Naive thymus-derived CD4-positive, alpha-beta T cell (primary cell): ENCODE data around the gene LRRC74B. TPM values are rescaled to one million over a fixed set of nuclear protein-coding genes. Genes with fewer than 3 reads are reported as not detected.
"Not testable (repeated sequence)": the region's sequence is repeated elsewhere in the genome, so short reads cannot be mapped to it uniquely, and the experiment has no call there.

ENCODE experiments used
- ATAC-seq: fragments of 150-1000 bp; cut with Tn5 transposase; 2 replicates; pipeline ENCODE4 v1.10.0; 2021; ENCODE audit warnings: mild to moderate bottlenecking, moderate library complexity
- CTCF ChIA-PET: fragments of 350-600 bp; sonication (Branson Sonifier 250); formaldehyde crosslinking; loops from one replicate; lab custom pipeline; 2021; ENCODE audit warnings: antibody characterized with exemption; lab: Charles Lee
- POLR2A ChIA-PET: fragments of 350-600 bp; sonication (Branson Sonifier 250); formaldehyde crosslinking; loops from one replicate; lab custom pipeline; 2021; ENCODE audit warnings: antibody characterized with exemption, inconsistent platforms; lab: Charles Lee
- DNase-seq, 9 donors: peaks; one replicate each; pipeline versions ENCODE4 v3.0.0 to v3.0.0-alpha.2; 2020 to 2022; ENCODE audit warnings: mixed read lengths in 1 of 9
- H3K27ac ChIP-seq: one replicate; pipeline ENCODE4 v1.7.0; 2013; ENCODE audit warnings: mild to moderate bottlenecking, low read depth, low read length, moderate library complexity
- H3K27me3 ChIP-seq, 2 donors: one replicate each; pipeline ENCODE4 v1.7.0; 2013; ENCODE audit warnings: low read length in 2 of 2, mild to moderate bottlenecking in 2 of 2, moderate library complexity in 2 of 2; ENCODE audit not compliant: control insufficient read depth in 2 of 2, insufficient read depth in 2 of 2
- H3K36me3 ChIP-seq, 3 experiments: 1 replicate in 2 of 3; 2 replicates in 1 of 3; pipeline ENCODE4 v1.7.0; 2013; ENCODE audit warnings: low read length in 3 of 3, mild to moderate bottlenecking in 3 of 3, moderate library complexity in 1 of 3; ENCODE audit not compliant: insufficient read depth in 3 of 3, control insufficient read depth in 2 of 3
- H3K4me1 ChIP-seq, 2 donors: one replicate each; pipeline ENCODE4 v1.7.0; 2013; ENCODE audit warnings: low read length in 2 of 2, mild to moderate bottlenecking in 2 of 2, moderate library complexity in 1 of 2; ENCODE audit not compliant: control insufficient read depth in 2 of 2, insufficient read depth in 2 of 2
- H3K4me3 ChIP-seq: 2 replicates; pipeline ENCODE4 v1.7.0; 2013; ENCODE audit warnings: mild to moderate bottlenecking, low read length
- H3K9me3 ChIP-seq, 3 experiments: 1 replicate in 2 of 3; 2 replicates in 1 of 3; pipeline ENCODE4 v1.7.0; 2013; ENCODE audit warnings: low read length in 3 of 3; ENCODE audit not compliant: control insufficient read depth in 2 of 3
- H3K27ac Mint-ChIP-seq, 9 donors: one replicate each; pipeline ENCODE4 v1.8.0; 2020 to 2022; ENCODE audit warnings: mixed read lengths in 9 of 9, mild to moderate bottlenecking in 8 of 9, moderate library complexity in 5 of 9, inconsistent platforms in 2 of 9
- H3K27me3 Mint-ChIP-seq, 5 donors: one replicate each; pipeline ENCODE4 v1.8.0; 2021 to 2022; ENCODE audit warnings: mixed read lengths in 5 of 5, mild to moderate bottlenecking in 1 of 5
- H3K36me3 Mint-ChIP-seq, 5 donors: one replicate each; pipeline ENCODE4 v1.8.0; 2020 to 2022; ENCODE audit warnings: mixed read lengths in 5 of 5, mild to moderate bottlenecking in 3 of 5, inconsistent platforms in 1 of 5
- H3K4me1 Mint-ChIP-seq, 7 donors: one replicate each; pipeline ENCODE4 v1.8.0; 2020 to 2022; ENCODE audit warnings: mixed read lengths in 7 of 7, mild to moderate bottlenecking in 3 of 7, inconsistent platforms in 1 of 7
- H3K4me3 Mint-ChIP-seq, 10 donors: one replicate each; pipeline ENCODE4 v1.8.0; 2020 to 2022; ENCODE audit warnings: mild to moderate bottlenecking in 10 of 10, mixed read lengths in 10 of 10, moderate library complexity in 6 of 10, inconsistent platforms in 2 of 10
- H3K9me3 Mint-ChIP-seq, 11 donors: one replicate each; pipeline ENCODE4 v1.8.0; 2020 to 2022; ENCODE audit warnings: mixed read lengths in 11 of 11, mild to moderate bottlenecking in 4 of 11, inconsistent platforms in 1 of 11, moderate library complexity in 1 of 11
- intact Hi-C, 2 donors: fragments of 100-400 bp; cut with micrococcal nuclease; formaldehyde crosslinking; loops; one replicate each; pipeline ENCODE4 v1.15.1; 2023
- polyA plus RNA-seq, 2 donors: library from polyadenylated mRNA; unstranded; fragments of 300-500 nt; fragmentation: Illumina TruSeq; gene quantifications; one replicate each; pipeline ENCODE4 v1.2.3, GENCODE V29; 2021
- total RNA-seq, 6 experiments: library from RNA in 5 of 6; stranded (reverse) in 5 of 6; gene quantifications; 1 replicate in 5 of 6; 2 replicates in 1 of 6; pipeline ENCODE4 v1.2.3 and lab custom pipeline; 2021 to 2026

The LRRC74B gene
- total and polyA plus RNA-seq, 7 experiments from 2014 or later: not detected

- H3K4me1 ChIP-seq, intact Hi-C loops, H3K27me3 ChIP-seq, H3K36me3 ChIP-seq, DNase-seq, H3K9me3 ChIP-seq, H3K4me1 Mint-ChIP-seq, H3K4me3 ChIP-seq, H3K4me3 Mint-ChIP-seq, H3K27me3 Mint-ChIP-seq, H3K27ac Mint-ChIP-seq, H3K36me3 Mint-ChIP-seq, POLR2A ChIA-PET, H3K27ac ChIP-seq, CTCF ChIA-PET, H3K9me3 Mint-ChIP-seq, ATAC-seq: not testable (repeated sequence)
Measured at GRCh38 chr22:21064425-21064824, 18.7 kb downstream of the LRRC74B start.

GRCh38 chr22:21064917-21065864 is 19.4 kb downstream of the LRRC74B start:
- no peaks in the 10 kb centered on the region for H3K4me1 ChIP-seq
- H3K27me3 ChIP-seq: no peaks in the 10 kb centered on the region
- Mint-ChIP-seq H3K27me3 (peaks cover 0 to 5% (median 0%) of the 10 kb centered on the region in 5 donors), H3K27ac (no peak overlapping the region), H3K4me3 (no peak overlapping the region), H3K36me3 (no peaks in the 10 kb centered on the region), H3K4me1 (peaks cover 0 to 4% (median 0%) of the 10 kb centered on the region in 7 donors), H3K9me3 (no peaks in the 10 kb centered on the region)
- H3K4me3 ChIP-seq: no peak overlapping the region
- ChIA-PET CTCF (interaction anchor here (0.6 kb wide), 1 partner anchor 38 kb away, joined by 5 read pairs; no protein-coding TSS in a partner anchor), POLR2A (no interaction called here)
- no peak for ATAC-seq
- H3K9me3 ChIP-seq: no peaks in the 10 kb centered on the region
- DNase-seq: no peak
- intact Hi-C loops: no loop called here
- no peaks in the 10 kb centered on the region for H3K36me3 ChIP-seq
- no peak overlapping the region for H3K27ac ChIP-seq

- no peak for DNase-seq
- no peaks in the 10 kb centered on the region for H3K9me3 ChIP-seq
- H3K4me1 ChIP-seq: no peaks in the 10 kb centered on the region
- ChIA-PET POLR2A (no interaction called here), CTCF (no interaction called here)
- peaks cover 0 to 5% (median 0%) of the 10 kb centered on the region in 5 donors for H3K27me3 Mint-ChIP-seq
- H3K4me3 ChIP-seq: no peak overlapping the region
- intact Hi-C loops: no loop called here
- H3K4me1 Mint-ChIP-seq: peaks cover 0 to 4% (median 0%) of the 10 kb centered on the region in 7 donors
- H3K27ac Mint-ChIP-seq: no peak overlapping the region
- no peaks in the 10 kb centered on the region for H3K9me3 Mint-ChIP-seq
- H3K36me3 Mint-ChIP-seq: no peaks in the 10 kb centered on the region
- H3K27me3 ChIP-seq: no peaks in the 10 kb centered on the region
- ATAC-seq: no peak
- H3K36me3 ChIP-seq: no peaks in the 10 kb centered on the region
- no peak overlapping the region for H3K4me3 Mint-ChIP-seq
- no peak overlapping the region for H3K27ac ChIP-seq
Measured at GRCh38 chr22:21067075-21067900, 21.5 kb downstream of the LRRC74B start.

- peaks cover 0 to 5% (median 0%) of the 10 kb centered on the region in 5 donors for H3K27me3 Mint-ChIP-seq
Measured at GRCh38 chr22:21067901-21068680, 22.3 kb downstream of the LRRC74B start.

GRCh38 chr22:21068681-21069276 is 23.0 kb downstream of the LRRC74B start:
- no peaks in the 10 kb centered on the region for H3K36me3 Mint-ChIP-seq
- H3K9me3 ChIP-seq: no peaks in the 10 kb centered on the region
- H3K4me1 Mint-ChIP-seq: peaks cover 0 to 4% (median 0%) of the 10 kb centered on the region in 7 donors
- H3K4me1 ChIP-seq: no peaks in the 10 kb centered on the region
- H3K36me3 ChIP-seq: no peaks in the 10 kb centered on the region
- H3K27me3 ChIP-seq: no peaks in the 10 kb centered on the region
- POLR2A ChIA-PET: no interaction called here
- CTCF ChIA-PET: interaction anchor here (1.0 kb wide), 1 partner anchor 118 kb away, joined by 3 read pairs; no protein-coding TSS in a partner anchor
- intact Hi-C loops: no loop called here
- no peak overlapping the region for H3K27ac Mint-ChIP-seq
- no peak for ATAC-seq
- H3K9me3 Mint-ChIP-seq: no peaks in the 10 kb centered on the region
- no peak overlapping the region for H3K4me3 Mint-ChIP-seq
- no peak overlapping the region for H3K4me3 ChIP-seq
- DNase-seq: no peak
- no peak overlapping the region for H3K27ac ChIP-seq
- H3K27me3 Mint-ChIP-seq: peaks cover 0 to 5% (median 0%) of the 10 kb centered on the region in 5 donors

More at GRCh38 chr22:21067901-21068680, 22.3 kb downstream of the LRRC74B start:
- Mint-ChIP-seq H3K4me3 (no peak overlapping the region), H3K27ac (no peak overlapping the region), H3K36me3 (no peaks in the 10 kb centered on the region), H3K9me3 (no peaks in the 10 kb centered on the region), H3K4me1 (peaks cover 0 to 4% (median 0%) of the 10 kb centered on the region in 7 donors)
- no peak overlapping the region for H3K27ac ChIP-seq
- H3K4me1 ChIP-seq: no peaks in the 10 kb centered on the region
- ATAC-seq (no peak), DNase-seq (no peak)
- POLR2A ChIA-PET: no interaction called here
- H3K27me3 ChIP-seq: no peaks in the 10 kb centered on the region
- no peaks in the 10 kb centered on the region for H3K36me3 ChIP-seq
- no peaks in the 10 kb centered on the region for H3K9me3 ChIP-seq
- H3K4me3 ChIP-seq: no peak overlapping the region
- CTCF ChIA-PET: no interaction called here
- intact Hi-C loops: no loop called here

GRCh38 chr22:21069375-21069774 is 23.6 kb downstream of the LRRC74B start:
- Mint-ChIP-seq H3K36me3 (no peaks in the 10 kb centered on the region), H3K4me1 (peaks cover 0 to 4% (median 0%) of the 10 kb centered on the region in 7 donors), H3K27me3 (peaks cover 0 to 5% (median 0%) of the 10 kb centered on the region in 5 donors), H3K9me3 (no peaks in the 10 kb centered on the region), H3K27ac (no peak overlapping the region), H3K4me3 (no peak overlapping the region)
- ATAC-seq: no peak
- intact Hi-C loops: no loop called here
- no peak overlapping the region for H3K4me3 ChIP-seq
- no peaks in the 10 kb centered on the region for H3K4me1 ChIP-seq
- CTCF ChIA-PET: interaction anchor here (1.0 kb wide), 1 partner anchor 118 kb away, joined by 3 read pairs; no protein-coding TSS in a partner anchor
- POLR2A ChIA-PET: no interaction called here
- no peaks in the 10 kb centered on the region for H3K36me3 ChIP-seq
- no peak for DNase-seq
- H3K27me3 ChIP-seq: no peaks in the 10 kb centered on the region
- H3K27ac ChIP-seq: no peak overlapping the region
- no peaks in the 10 kb centered on the region for H3K9me3 ChIP-seq
